HG02759 (cell line): ENCODE measurements around the gene TCP11.
"Not testable (repeated sequence)": the region's sequence is repeated elsewhere in the genome, so short reads cannot be mapped to it uniquely, and the experiment has no call there.

ENCODE experiments used
- ATAC-seq: cut with Tn5 transposase; IDR thresholded peaks from one replicate; pipeline ENCODE4 v1.9.1; 2021; ENCODE audit warnings: mild to moderate bottlenecking, moderate library complexity; ENCODE audit not compliant: unreplicated experiment

Gene TCP11

GRCh38 chr6:35148167-35148741 lies 7.1 kb upstream of the TCP11 start:
- no peak for ATAC-seq

- ATAC-seq, result no peak
Measured at GRCh38 chr6:35147486-35147885, 6.3 kb upstream of the TCP11 start.

GRCh38 chr6:35147026-35147425 lies 5.9 kb upstream of the TCP11 start:
- no peak for ATAC-seq

- ATAC-seq, result no peak
Measured at GRCh38 chr6:35146453-35146852, 5.3 kb upstream of the TCP11 start.

- no peak for ATAC-seq
Measured at GRCh38 chr6:35145757-35146156, 4.6 kb upstream of the TCP11 start.

- ATAC-seq, result no peak
Measured at GRCh38 chr6:35142588-35143569, 1.7 kb upstream of the TCP11 start.

- no peak for ATAC-seq
Measured at GRCh38 chr6:35140639-35141006, 516 bp downstream of the TCP11 start.

- ATAC-seq, result no peak
Measured at GRCh38 chr6:35139924-35140638, 1.1 kb downstream of the TCP11 start.

GRCh38 chr6:35139470-35139869 lies 1.7 kb downstream of the TCP11 start:
- ATAC-seq, result no peak

- not testable (repeated sequence) for ATAC-seq
Measured at GRCh38 chr6:35138191-35138590, 2.9 kb downstream of the TCP11 start.

GRCh38 chr6:35136185-35136584 lies 5.0 kb downstream of the TCP11 start:
- no peak for ATAC-seq

GRCh38 chr6:35128496-35128895 lies 12.6 kb downstream of the TCP11 start:
- ATAC-seq, result no peak

GRCh38 chr6:35128042-35128441 lies 13.1 kb downstream of the TCP11 start:
- no peak for ATAC-seq

GRCh38 chr6:35124356-35124755 lies 16.8 kb downstream of the TCP11 start:
- no peak for ATAC-seq

GRCh38 chr6:35120746-35121145 lies 20.4 kb downstream of the TCP11 start:
- no peak for ATAC-seq

GRCh38 chr6:35108309-35108885 lies 32.7 kb downstream of the TCP11 start:
- ATAC-seq, result no peak

- not testable (repeated sequence) for ATAC-seq
Measured at GRCh38 chr6:35107761-35108160, 33.4 kb downstream of the TCP11 start.

- not testable (repeated sequence) for ATAC-seq
Measured at GRCh38 chr6:35107208-35107607, 33.9 kb downstream of the TCP11 start.

GRCh38 chr6:35106061-35106460 lies 35.1 kb downstream of the TCP11 start:
- ATAC-seq, result not testable (repeated sequence)

- ATAC-seq, result no peak
Measured at GRCh38 chr6:35105078-35105477, 36.1 kb downstream of the TCP11 start.

GRCh38 chr6:35099116-35099515 lies 42.0 kb downstream of the TCP11 start:
- ATAC-seq, result no peak
